Measurements from ENCODE around the gene VTCN1.

GRCh38 chr1:117250061-117250606 lies 39.4 kb upstream of the VTCN1 start:
- TF ChIP-seq CTCF (IDR thresholded peaks at IDR 0.05) (no peak), POLR2A (IDR thresholded peaks at IDR 0.05) (no peak), EP300 (IDR thresholded peaks at IDR 0.05) (no peak)

All from ovary (tissue), 3 donors.